ENCODE data around the gene CTIF.
"Not testable (repeated sequence)": the region's sequence is repeated elsewhere in the genome, so short reads cannot be mapped to it uniquely, and the experiment has no call there.

CTIF gene

DNA sequence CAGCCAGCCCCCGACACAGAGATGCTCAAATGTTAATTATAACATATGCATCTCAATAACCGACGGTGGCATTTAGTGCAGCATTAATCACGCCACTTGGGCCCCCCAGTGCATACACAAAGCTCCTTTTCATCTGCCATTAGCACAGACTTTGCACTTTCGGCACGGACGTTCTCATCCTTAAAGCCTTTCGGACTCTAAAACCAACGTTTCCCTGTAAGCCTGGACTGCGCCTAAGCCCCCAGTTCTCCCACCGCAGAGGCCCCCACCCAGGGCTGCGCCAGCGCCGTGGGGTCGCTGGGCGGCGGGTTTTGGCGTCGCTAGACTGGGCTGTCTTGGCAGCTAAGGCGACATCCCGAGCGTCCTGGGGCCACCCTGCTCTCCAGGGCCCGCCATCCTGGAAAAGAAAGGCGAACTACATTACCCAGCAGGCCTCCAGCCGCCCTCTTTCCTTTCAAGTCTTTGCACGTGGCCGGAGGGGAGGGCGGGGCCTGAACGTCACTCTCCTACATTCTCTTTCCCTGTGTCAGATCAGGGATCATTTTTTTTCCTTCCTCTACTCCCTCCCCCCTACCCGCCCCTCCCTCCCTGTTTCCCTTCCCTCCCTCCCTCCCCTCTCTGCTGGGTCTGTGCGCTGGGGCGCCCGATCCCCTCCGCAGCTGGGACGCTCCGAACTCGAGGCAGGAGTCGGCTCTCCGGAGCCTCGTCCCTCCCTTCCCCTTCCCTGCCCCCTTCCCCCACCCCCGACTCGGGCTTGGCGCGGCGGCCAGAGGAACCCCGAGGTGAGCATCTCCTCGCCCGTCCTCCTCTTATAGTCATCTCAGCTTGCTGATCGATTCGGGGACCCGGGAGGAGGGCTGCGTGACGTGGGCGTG lies at the start of gene CTIF:
TSS of gene CTIF (plus strand) at position 501 of the 875 bp plus-strand sequence. CDS start 80,535 bp downstream, outside the sequence.
- DNase-seq (ENCODE audit: low spot score) = peak; percentile 95

DNA sequence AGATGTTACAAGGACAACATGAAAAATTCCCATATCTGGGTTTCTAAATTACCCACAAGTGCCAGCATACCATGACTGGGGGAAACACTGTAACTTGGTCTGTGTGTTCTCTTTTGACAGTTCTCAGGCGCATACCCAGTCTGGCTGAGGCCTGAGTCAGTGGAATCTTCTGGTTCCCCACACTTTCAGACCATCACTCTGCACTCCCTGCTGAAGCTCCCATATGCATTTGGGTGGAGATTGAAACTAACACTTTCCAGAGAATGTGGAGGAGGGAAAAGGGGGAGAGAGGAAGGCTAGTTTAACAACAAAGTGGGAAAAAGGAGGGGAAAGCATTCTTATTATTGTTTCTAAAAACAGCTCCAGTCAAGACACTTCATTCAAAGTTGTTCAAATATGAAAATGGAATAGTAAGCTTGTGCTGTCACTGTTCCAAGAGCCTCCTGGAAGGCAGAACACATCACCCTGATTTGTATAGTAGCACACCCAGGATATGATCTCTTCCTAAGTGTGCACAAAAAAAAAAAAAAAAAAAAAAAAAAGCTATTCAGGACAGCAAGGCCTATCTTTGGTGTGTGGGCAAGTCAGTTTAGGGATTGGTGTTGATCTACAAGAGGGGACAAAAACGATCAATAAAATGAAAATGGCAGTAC lies 48.1 kb upstream of the CTIF start:
- no peak for DNase-seq (ENCODE audit: low spot score)

DNA sequence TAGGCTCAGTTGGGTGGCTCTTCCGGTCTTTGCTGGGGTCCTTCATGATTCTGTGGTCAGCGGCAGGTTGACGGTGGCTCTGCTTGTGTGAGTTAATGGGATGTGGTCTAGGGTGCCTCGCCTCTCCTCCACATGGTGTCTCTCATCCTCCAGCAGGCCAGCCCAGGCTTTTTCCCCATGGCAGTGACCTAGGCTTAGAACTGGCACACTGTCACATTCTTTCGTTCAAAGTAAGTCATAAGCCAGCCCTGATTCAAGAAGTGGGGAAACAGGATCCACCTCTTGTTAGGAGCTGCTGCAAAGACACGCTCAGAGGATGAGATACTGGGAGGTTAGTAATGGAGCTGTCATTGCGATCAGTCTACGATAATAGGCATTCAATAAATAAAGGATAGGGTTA lies 46.0 kb upstream of the CTIF start:
- no peak for DNase-seq (ENCODE audit: low spot score)

DNA sequence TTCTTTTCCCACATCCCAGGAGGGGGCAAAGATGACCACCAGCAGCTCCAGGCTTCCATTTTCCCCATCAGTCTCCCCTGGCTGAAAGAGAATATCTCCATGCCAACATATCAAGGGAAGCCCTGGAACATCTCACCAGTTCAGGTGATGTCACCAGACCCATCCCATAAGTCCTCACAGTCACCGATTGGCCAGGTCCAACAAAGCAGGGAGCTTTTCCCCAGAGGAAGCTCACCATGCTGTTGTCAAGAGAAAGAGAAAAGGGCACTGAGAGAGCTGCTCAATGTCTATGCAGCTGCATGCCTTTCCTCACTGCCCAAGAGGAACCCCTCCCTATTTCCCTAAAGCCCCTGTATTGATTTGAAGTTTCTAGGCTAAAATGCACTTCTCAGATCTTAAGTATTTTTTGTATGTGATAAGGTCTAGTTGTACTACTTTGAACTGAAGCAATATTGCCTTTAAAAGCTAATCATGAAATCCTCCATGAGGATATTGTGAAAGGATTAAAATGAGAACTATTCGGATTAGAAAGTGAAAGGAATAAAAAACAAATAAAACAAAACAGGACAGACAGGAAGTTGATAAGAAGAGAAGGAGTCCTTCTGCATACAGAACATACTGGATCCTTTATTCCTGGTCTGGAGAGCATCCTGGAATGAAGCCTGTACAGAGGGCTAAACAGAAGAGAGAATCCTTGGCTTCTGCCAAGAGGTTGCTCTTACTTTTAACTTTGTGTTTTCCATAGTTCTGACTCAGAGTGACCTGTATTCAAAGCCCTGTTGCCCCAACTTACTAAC lies 45.2 kb upstream of the CTIF start:
- DNase-seq (ENCODE audit: low spot score) = no peak

DNA sequence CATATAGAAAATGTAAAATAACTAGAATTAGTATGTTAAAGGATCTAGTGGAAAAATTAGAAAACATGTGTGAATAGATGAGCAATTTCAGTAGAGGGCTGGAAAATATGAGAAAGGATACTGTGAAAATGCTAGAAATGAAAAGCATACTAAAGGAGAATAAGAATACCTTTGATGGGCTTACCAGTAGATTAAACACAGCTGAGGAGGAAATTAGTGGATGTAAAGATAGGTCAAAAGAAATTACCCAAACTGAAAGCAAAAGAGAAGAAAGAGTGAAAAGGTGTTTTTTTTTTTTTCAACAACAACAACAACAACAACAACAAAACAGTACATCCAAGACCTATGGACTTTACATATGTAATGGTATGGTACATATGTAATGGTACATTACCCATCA lies 41.0 kb upstream of the CTIF start:
- DNase-seq (ENCODE audit: low spot score) = no peak

DNA sequence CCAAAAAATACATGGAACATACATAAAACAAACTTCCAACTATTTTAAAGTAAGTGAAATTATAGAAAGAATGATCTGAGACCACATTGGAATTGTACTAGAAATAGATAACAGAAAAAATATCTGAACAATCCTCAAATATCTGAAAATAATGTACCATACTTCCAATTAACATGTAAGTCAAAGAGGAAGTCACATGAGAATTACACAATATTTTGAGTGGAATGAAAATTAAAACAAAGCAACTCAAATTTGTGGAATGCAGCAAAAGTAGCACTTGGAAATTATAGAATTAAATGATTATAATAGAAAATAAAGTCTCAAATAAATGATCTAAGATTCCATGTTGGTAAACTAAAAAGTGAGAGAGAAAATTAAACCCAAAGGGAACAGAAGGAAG lies 38.3 kb upstream of the CTIF start:
- no peak for DNase-seq (ENCODE audit: low spot score)

DNA sequence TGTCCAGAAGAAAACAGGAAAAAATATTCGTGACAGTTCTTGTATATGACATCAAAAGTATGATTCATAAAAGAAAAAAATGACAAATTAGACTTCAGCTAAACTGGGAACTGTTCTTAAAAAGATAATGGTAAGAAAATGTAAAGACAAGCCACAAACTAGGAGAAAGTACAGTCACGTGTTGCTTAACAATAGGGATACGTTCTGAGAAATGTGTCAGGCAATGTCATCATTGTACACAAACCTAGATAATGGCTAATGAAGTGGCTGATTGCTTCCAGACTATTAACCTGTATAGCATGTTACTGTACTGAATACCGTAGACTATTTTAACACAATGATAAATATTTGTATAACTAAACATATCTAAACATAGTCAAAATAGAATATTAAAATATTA lies 35.9 kb upstream of the CTIF start:
- no peak for DNase-seq (ENCODE audit: low spot score)

DNA sequence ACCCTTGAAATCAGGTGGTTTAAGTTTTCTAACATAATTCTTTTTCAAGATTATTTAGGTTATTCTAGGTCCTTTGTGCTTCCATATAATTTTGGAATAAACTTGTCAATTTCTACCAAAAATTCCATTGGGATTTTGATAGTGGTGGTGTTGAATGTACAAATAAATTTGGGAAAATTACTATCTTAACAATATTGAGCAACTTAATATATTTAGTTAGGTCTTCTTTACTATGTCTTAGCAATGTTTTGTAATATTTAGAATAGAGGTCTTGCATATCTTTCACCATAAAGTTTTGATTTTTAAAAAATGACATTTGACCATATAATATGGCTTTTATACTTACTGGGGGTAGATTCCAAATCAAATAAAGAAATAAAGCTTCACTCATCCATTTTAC lies 34.0 kb upstream of the CTIF start:
- DNase-seq (ENCODE audit: low spot score) = no peak

DNA sequence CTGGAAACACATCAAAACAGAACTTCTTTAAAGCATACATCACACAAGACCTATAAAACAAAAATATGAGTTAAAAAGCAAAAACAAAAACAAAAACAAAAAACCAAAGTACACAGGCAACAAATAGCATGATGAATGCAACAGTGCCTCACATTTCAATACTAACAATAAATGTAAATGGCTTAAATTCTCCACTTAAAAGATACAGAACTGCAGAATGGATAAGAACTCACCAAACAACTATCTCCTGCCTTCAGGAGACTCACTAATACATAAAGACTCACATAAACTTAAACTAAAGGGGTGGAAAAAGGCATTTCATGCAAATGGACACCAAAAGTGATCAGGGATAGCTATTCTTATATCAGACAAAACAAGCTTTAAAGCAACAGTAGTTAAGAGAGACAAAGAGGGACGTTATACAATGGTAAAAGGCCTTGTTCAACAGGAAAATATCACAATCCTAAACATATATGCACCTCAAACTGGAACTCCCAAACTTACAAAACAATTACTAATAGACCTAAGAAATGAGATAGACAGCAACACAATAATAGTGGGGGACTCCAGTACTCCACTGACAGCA lies 31.8 kb upstream of the CTIF start:
- not testable (repeated sequence) for DNase-seq (ENCODE audit: low spot score)

DNA sequence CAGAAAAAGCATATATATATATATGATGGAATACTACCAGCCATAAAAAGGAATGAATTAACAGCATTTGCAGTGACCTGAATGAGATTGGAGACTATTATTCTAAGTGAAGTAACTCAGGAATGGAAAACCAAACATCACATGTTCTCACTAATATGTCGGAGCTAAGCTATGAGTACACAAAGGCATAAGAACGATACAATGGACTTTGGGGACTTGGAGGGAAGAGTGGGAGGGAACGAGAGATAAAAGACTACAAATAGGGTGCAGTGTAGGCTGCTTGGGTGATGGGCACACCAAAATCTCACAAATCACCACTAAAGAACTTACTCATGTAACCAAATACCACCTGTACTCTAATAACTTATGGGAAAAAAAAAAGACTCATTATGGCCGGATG lies 26.3 kb upstream of the CTIF start:
- not testable (repeated sequence) for DNase-seq (ENCODE audit: low spot score)

DNA sequence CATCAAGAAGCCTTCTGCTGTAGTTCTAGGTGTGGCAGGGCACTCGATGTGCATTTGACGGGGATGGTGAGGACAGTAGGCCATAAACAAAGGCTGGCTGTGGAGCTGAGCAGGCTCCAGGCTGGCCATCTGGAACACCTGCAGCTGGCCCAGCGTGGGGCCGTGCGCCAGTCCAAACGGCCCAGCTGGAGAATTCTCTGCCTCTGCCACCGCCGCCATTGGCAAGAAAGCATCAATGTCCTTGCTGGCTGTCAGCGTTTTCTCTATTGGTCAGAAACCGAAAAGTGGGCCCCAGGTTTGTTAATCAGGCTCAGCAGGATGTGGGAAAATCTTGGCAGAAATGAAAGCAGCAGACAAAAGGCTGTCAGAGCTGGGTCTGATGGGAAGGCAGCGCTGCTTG lies 24.0 kb upstream of the CTIF start:
- DNase-seq (ENCODE audit: low spot score) = no peak

DNA sequence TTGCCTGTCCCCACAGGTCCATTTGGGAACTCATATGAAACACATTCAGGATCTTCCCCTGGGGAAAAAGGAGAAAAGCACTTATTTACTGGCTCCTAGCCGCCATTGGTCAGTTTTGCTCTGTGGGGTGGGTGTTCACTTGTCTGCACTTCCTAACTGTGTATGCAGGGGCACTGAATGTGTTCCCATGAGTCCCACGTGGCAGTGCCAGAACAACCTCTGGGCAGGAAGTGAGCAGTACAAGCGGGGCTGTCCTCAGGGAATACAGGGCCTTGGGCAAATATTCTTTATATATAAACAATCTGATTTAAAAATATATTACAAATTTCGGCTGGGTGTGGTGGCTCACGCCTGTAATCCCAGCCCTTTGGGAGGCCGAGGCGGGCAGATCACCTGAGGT lies 21.8 kb upstream of the CTIF start:
- no peak for DNase-seq (ENCODE audit: low spot score)

DNA sequence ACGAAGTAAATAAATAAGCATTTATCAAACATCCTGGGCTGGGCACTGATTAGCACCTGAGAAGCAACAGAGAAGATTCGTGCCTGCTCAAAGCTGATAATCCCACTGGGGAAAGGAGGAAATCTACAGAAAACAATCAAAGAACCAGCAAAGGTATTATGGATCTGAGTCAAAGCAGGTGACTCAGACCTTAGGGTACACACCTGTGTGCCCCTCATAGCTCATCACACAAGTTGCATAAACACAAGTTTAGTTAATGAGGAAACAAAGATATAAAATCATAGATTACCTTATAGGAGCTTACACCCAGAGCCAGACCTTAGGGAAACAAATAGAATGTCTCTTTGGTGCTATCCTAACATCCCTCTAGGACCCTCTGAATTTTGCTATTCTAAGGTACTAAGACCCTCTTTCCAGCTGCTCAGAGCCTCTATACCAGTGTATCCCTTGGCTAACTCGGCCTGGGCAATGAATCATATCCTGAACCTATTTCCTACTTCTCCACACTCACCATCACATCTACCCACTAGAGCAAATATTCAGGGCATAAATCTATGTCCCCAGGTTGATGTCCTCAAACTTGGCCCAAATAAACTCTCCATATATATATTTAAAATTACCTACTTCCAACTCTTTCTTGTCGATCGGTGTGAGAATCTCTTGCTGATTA lies 19.3 kb upstream of the CTIF start:
- no peak for DNase-seq (ENCODE audit: low spot score)

DNA sequence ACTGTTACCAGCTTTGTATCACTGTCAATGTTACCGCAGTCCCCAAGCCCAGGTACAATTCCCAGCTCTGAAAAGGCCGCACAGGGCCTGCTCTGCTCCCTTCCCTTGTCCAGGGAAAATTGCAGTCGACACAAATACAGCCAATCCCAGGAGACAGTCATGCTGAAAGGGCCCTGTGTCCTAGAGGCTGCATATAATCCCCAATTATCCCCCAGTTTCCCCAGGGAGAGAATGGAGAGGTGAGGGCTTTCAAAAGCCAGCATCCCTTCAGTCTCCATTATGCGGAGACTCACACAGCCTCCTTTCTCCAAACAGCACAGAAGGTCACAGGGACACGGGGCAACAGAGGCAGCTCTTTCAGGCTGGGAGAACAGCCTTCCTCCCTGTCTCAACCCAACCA lies 17.1 kb upstream of the CTIF start:
- no peak for DNase-seq (ENCODE audit: low spot score)

DNA sequence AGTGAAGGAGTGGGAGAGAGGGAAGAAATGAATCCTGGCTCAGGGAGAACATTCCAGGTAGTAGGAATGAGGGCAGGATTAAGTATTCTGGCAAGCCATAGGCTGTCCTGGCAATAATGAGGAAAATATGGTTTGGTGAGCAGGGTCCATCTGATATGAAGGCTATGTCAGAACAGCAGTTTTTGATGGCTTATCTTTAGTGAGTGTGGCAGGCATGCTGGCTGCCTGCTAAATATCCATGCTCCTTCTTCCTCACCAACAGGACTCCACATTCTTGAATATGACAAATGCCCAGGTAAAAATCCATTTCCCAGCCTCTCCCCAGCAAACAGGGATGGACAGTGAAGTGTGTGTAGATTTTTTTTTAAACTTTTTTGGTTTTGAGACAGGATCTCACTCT lies 13.2 kb upstream of the CTIF start:
- no peak for DNase-seq (ENCODE audit: low spot score)

DNA sequence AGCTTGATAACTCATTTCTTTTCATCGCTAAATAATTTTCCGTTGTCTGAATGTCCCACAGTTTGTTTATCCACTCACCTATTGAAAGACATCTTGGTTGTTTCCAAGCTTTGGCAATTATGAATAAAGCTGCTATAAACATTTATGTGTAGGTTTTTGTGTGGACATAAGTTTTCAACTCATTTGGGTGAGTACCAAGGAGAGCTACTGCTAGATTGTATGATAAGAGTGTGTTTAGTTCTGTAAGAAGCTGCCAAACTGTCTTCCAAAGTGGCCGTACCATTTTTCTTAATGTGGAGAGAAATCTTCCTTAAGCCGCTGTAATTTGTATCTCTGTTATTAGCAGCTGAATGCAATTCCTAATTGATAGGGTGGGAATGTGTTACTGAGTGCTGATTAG lies 11.4 kb upstream of the CTIF start:
- no peak for DNase-seq (ENCODE audit: low spot score)

DNA sequence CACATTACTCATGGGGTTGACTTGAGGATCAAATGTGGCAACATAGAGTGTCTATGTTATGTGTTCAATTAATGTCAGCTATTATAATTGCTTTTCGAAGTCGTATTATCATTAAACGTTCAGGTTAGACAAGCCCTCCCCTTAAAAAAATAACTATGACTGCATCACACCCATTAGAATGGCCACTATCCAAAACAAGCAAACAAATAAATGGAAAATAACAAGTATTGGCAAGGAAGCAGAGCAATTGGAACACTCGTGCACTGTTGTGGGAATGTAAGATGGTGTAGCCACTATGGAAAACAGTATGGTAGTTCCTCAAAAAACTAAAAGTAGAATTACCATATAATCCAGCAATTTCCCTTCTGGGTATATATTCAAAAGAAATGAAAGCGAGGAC lies 10.0 kb upstream of the CTIF start:
- DNase-seq (ENCODE audit: low spot score) = no peak

DNA sequence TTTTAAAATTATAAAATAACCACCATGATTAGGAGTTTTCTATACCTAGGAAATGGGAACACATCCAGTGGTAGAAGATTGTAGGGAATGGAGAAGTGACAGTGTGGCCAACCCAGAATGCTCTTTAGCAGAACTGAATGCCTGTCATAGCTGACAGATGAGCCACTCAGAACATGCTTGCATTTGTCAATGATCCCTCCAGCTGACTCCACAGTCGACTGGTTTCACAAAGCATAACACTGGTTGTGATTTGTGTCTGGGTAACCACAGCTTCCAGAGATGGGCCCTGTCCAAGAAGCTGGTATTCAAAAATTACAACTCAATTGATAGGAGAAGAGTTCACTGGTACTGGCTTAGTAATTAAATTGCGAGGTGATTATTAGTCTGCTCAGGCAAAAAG lies 9.0 kb upstream of the CTIF start:
- DNase-seq (ENCODE audit: low spot score) = peak; percentile 86

DNA sequence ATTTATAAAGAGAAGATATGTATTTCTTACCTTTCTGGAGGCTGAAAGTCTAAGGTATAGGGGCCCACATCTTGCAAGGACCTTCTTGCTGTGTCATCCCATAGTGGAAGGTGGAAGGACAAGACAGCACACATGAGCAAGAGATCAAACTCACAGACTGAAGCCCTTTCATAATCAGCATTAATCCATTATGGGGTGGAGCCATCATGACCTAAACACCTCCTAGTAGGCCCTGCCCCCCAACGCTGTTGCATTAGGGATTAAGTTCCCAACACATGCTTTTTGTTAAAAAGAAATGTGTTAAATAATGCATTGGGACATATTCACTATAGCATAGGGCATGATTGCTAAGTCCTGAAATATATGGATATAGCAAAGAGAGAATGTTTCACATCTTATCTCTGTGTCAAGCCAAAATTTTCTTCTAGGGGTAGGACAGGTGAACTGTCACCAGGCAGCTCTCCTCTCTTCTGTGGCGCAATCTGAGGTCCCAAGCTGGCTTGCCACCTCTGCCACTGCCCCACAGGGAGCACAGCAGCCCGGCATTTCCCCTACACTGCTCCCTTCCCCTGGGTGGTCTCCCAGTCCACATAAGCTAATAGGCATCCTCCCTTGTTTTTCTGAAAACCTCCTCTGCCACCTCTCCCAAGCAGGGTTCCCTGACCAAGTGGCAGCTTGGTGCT lies 8.3 kb upstream of the CTIF start:
- no peak for DNase-seq (ENCODE audit: low spot score)

DNA sequence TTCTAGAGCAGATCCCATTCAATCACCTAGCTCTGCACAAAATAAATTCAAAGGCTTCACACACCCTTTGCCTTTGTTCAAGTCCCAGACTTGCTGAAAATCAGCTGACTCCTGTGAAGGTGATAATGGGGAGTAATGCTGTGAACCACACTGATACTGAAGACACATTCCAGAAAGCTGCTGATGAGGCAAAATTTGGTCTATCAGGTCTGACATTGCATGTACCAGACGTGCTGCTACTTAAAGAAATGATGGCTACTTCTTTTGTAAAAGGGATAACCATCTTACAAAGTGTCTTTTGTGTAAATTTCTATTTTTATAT lies 7.8 kb upstream of the CTIF start:
- DNase-seq (ENCODE audit: low spot score) = no peak

DNA sequence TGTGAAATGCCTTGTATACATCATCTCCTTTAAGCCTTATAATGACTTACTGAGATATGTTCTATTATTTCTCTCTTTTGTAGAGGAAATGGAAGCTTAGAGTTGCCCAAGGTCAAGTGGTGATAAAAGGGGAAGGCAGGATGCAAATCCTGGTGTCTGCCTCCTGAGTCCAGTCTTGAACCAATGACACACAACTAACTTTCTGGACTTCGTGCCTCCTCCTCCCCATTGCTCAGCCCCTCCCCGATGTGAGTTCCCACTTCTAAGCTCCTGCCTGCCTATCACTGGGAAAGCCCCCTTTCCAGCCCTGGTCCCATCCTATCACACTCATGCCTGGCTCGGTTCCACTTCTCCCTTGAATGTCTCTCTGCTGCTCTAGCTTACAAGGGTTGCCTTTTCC lies 6.9 kb upstream of the CTIF start:
- no peak for DNase-seq (ENCODE audit: low spot score)

All from AG08396 (cell line).